Sigmoid colon (tissue), 7 donors: ENCODE results near the gene PDE4D. TPM values are rescaled to one million over a fixed set of nuclear protein-coding genes. Genes with fewer than 3 reads are reported as not detected.
A peak's percentile ranks its signal among the peaks of the same experiment; 100 is the strongest.

Experiments used
- DNase-seq: peaks from one replicate; pipeline ENCODE4 v3.0.0-alpha.2; 2019
- H3K27ac ChIP-seq, 4 donors: fragments of 200-600 bp; sonication (generic); one replicate each; pipeline ENCODE4 v1.5.1; 2016 to 2019; ENCODE audit warnings: mild to moderate bottlenecking in 1 of 4
- H3K27me3 ChIP-seq, 3 donors: fragments of 200-600 bp; sonication (generic); one replicate each; pipeline ENCODE4 v1.5.1; 2019; ENCODE audit warnings: mild to moderate bottlenecking in 1 of 3
- H3K36me3 ChIP-seq, 4 donors: fragments of 200-600 bp; sonication (generic); one replicate each; pipeline ENCODE4 v1.5.1; 2016 to 2019
- H3K4me1 ChIP-seq, 4 donors: fragments of 200-600 bp; sonication (generic); one replicate each; pipeline ENCODE4 v1.5.1; 2017 to 2019
- H3K4me3 ChIP-seq, 4 donors: fragments of 200-600 bp; sonication (generic); one replicate each; pipeline ENCODE4 v1.5.1; 2017 to 2019; ENCODE audit warnings: mild to moderate bottlenecking in 2 of 4, moderate library complexity in 1 of 4
- H3K9me3 ChIP-seq, 4 donors: fragments of 200-600 bp in 3 of 4; sonication (generic) in 3 of 4; one replicate each; pipeline versions ENCODE4 v1.5.1 to v1.6.1; 2013 to 2019
- CTCF ChIP-seq, 4 experiments: fragments of 450-650 bp in 3 of 4; fragments of 200-600 bp in 1 of 4; IDR thresholded peaks; one replicate each; pipeline ENCODE4 v1.5.1; 2016 to 2019; ENCODE audit warnings: antibody characterized with exemption in 4 of 4, mild to moderate bottlenecking in 3 of 4, moderate library complexity in 2 of 4
- EP300 ChIP-seq, 4 donors: sonication (generic); formaldehyde crosslinking; IDR thresholded peaks; one replicate each; pipeline ENCODE4 v1.6.1; 2017; ENCODE audit warnings: antibody characterized with exemption in 4 of 4
- POLR2A ChIP-seq, 2 donors: fragments of 450-650 bp; IDR thresholded peaks; one replicate each; pipeline ENCODE4 v1.6.1; 2016; ENCODE audit warnings: antibody characterized with exemption in 2 of 2, mild to moderate bottlenecking in 2 of 2, moderate library complexity in 2 of 2
- POLR2AphosphoS5 ChIP-seq, 4 donors: sonication (generic); formaldehyde crosslinking; IDR thresholded peaks; one replicate each; pipeline ENCODE4 v1.6.1; 2017; ENCODE audit warnings: antibody characterized with exemption in 4 of 4
- WGBS, 2 donors: extraction: QIAGEN DNeasy Blood & Tissue Kit; methylation state at CpG; one replicate each; pipeline ENCODE4 v1.1.7; 2013; 5-methylcytosine and 5-hydroxymethylcytosine counted together
- intact Hi-C: fragments of 100-400 bp; cut with DNase I; formaldehyde crosslinking; loops from one replicate; pipeline ENCODE4 v1.15.1; 2023
- polyA plus RNA-seq, 3 donors: library from polyadenylated mRNA; stranded (reverse); fragments of 200-250 nt; gene quantifications; one replicate each; pipeline ENCODE4 v1.2.3, GENCODE V29; 2013
- total RNA-seq, 4 donors: library from RNA; depleted of rRNA; stranded (reverse); fragments of >200 nt; gene quantifications; one replicate each; pipeline ENCODE4 v1.1.0, GENCODE V29; 2016
- donor health status: healthy with polysubstance abuse.
- donor health status: Bipolar disorder and iron deficiency.
- donor health status: healthy.

PDE4D gene
- total and polyA plus RNA-seq, 7 donors, result 6.0 to 289 (median 169) TPM

GRCh38 chr5:59003641-59004040 lies 889.9 kb downstream of the PDE4D start:
- TF ChIP-seq CTCF (IDR thresholded peaks at IDR 0.05), result no peak
- TF ChIP-seq POLR2AphosphoS5 (IDR thresholded peaks at IDR 0.05), result no peak
- TF ChIP-seq EP300 (IDR thresholded peaks at IDR 0.05), result no peak
- no peak for TF ChIP-seq POLR2A (IDR thresholded peaks at IDR 0.05)
- peak overlapping the region in 1 of 4 donors; percentile 18 for H3K27ac ChIP-seq
- intact Hi-C loops, result no loop called here

GRCh38 chr5:59003124-59003523 lies 890.4 kb downstream of the PDE4D start:
- H3K27ac ChIP-seq, result peak overlapping the region in 1 of 4 donors; percentile 18
- 91% methylated on average over 4 of the region's 4 CpGs for WGBS, 2 donors
- H3K27me3 ChIP-seq, result no peaks in the 10 kb centered on the region
- no peak for DNase-seq
- H3K4me3 ChIP-seq, result no peak overlapping the region
- intact Hi-C loops, result no loop called here
- H3K36me3 ChIP-seq, result no peaks in the 10 kb centered on the region
- peaks cover 0 to 89% (median 83%) of the 10 kb centered on the region in 4 donors for H3K4me1 ChIP-seq
- no peak for TF ChIP-seq POLR2A (IDR thresholded peaks at IDR 0.05)
- TF ChIP-seq POLR2AphosphoS5 (IDR thresholded peaks at IDR 0.05), result no peak
- TF ChIP-seq EP300 (IDR thresholded peaks at IDR 0.05), result no peak
- TF ChIP-seq CTCF (IDR thresholded peaks at IDR 0.05), result no peak
- H3K9me3 ChIP-seq, result no peaks in the 10 kb centered on the region

More at GRCh38 chr5:59003641-59004040, 889.9 kb downstream of the PDE4D start:
- no peak overlapping the region for H3K4me3 ChIP-seq
- whole genome bisulfite sequencing, 2 donors, result 94 to 98% methylated on average over 5 of the region's 5 CpGs
- H3K36me3 ChIP-seq, result no peaks in the 10 kb centered on the region
- H3K4me1 ChIP-seq, result peaks cover 0 to 89% (median 81%) of the 10 kb centered on the region in 4 donors
- no peaks in the 10 kb centered on the region for H3K27me3 ChIP-seq
- no peak for DNase-seq
- H3K9me3 ChIP-seq, result no peaks in the 10 kb centered on the region

GRCh38 chr5:59002162-59002825 lies 891.2 kb downstream of the PDE4D start:
- Histone ChIP-seq H3K4me3 (no peak overlapping the region), H3K4me1 (peaks cover 0 to 89% (median 80%) of the 10 kb centered on the region in 4 donors), H3K36me3 (no peaks in the 10 kb centered on the region), H3K9me3 (no peaks in the 10 kb centered on the region), H3K27ac (peak overlapping the region in 2 of 4 donors; percentile 29 to 35), H3K27me3 (no peaks in the 10 kb centered on the region)
- no peak for TF ChIP-seq CTCF (IDR thresholded peaks at IDR 0.05)
- TF ChIP-seq EP300 (IDR thresholded peaks at IDR 0.05), result no peak
- no peak for TF ChIP-seq POLR2A (IDR thresholded peaks at IDR 0.05)
- no peak for TF ChIP-seq POLR2AphosphoS5 (IDR thresholded peaks at IDR 0.05)
- intact Hi-C loops, result no loop called here
- DNase-seq, result no peak
- WGBS, 2 donors, result 3 to 91% methylated on average over 1 of the region's 1 CpG

- intact Hi-C loops, result no loop called here
- H3K4me1 ChIP-seq, result peaks cover 0 to 89% (median 77%) of the 10 kb centered on the region in 4 donors
These were observed 891.8 kb downstream of the PDE4D start for GRCh38 chr5:59001716-59002115.

More at GRCh38 chr5:59001716-59002115, 891.8 kb downstream of the PDE4D start:
- Histone ChIP-seq H3K27ac (peak overlapping the region in 2 of 4 donors; percentile 29 to 35), H3K36me3 (no peaks in the 10 kb centered on the region), H3K9me3 (no peaks in the 10 kb centered on the region), H3K27me3 (no peaks in the 10 kb centered on the region), H3K4me3 (no peak overlapping the region)
- 88 to 91% methylated on average over 6 of the region's 6 CpGs for WGBS, 2 donors
- no peak for TF ChIP-seq POLR2A (IDR thresholded peaks at IDR 0.05)
- TF ChIP-seq POLR2AphosphoS5 (IDR thresholded peaks at IDR 0.05), result no peak
- TF ChIP-seq CTCF (IDR thresholded peaks at IDR 0.05), result no peak
- no peak for TF ChIP-seq EP300 (IDR thresholded peaks at IDR 0.05)
- DNase-seq, result no peak
